Stimulated activated CD8-positive, alpha-beta memory T cell treated with anti-CD3 and anti-CD28 coated beads, Interleukin-7, amount 100 ng/mL, for 4 hours (primary cell): Measurements from ENCODE around the gene ONECUT3.
"Not testable (repeated sequence)": the region's sequence is repeated elsewhere in the genome, so short reads cannot be mapped to it uniquely, and the experiment has no call there.

Experiments used
- DNase-seq, 2 donors: peaks; one replicate each; pipeline ENCODE4 v3.0.0-alpha.2; 2020; ENCODE audit warnings: low read depth in 2 of 2

The ONECUT3 gene

GRCh38 chr19:1755467-1756171 is 2.3 kb downstream of the ONECUT3 start:
- no peak for DNase-seq

GRCh38 chr19:1756264-1756663 is 3.0 kb downstream of the ONECUT3 start:
- DNase-seq: no peak

- DNase-seq: no peak
Measured at GRCh38 chr19:1756705-1757465, 3.6 kb downstream of the ONECUT3 start.

DNA sequence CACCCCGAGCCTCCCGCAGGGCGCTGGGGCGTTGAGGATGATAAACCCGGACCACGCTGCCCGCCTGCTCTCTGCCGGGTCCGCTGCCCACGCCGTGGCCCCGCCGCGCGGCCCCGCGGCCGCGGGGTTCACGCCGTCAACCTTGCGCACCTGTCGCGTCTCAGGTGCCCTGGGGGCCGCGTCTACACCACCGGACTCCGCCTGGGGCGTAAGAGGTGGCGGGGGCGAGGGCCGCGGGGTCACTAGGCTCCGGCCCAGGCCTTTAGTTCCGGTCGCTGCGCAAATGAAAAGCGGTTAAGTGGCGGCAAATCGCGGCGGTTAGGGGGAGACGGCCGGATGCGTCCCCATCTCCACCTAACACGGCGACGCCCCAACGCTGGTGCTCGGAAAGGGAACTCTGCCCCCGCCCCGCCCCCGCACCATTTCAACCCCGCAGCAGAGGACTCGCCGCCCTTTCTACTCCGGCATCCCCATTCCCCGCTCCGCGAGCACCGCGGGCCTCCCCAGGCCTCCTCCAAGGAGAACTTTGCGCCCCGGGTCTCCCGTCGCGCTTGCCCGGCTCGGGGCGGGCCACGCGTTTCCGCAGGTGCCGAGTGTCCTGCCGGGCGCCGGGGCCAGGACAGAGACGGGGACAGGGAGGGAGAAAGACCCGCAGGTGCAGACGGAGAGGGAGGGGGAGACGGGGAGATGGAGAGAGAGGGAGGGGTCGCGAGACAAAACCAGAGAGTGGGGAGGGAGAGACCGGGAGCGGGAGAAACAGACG is 4.3 kb downstream of the ONECUT3 start:
- DNase-seq: no peak

DNA sequence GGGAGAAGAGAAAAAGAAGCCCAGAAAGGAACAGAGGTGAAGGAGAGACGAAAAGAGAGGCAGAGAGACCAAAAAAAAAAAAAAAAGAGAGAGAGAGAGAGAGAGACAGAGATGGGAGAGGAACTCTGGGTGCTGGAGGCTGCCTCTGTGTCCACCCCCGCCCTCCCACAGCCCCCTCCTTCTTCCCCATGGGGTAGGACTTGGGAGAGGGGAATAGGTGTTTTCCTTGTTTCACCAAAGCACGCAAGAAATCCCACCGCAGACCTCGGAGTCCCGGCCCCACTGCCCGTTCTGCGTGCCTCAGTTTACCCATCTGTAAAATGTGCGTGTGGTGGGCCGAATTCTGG is 4.9 kb downstream of the ONECUT3 start:
- no peak for DNase-seq

DNA sequence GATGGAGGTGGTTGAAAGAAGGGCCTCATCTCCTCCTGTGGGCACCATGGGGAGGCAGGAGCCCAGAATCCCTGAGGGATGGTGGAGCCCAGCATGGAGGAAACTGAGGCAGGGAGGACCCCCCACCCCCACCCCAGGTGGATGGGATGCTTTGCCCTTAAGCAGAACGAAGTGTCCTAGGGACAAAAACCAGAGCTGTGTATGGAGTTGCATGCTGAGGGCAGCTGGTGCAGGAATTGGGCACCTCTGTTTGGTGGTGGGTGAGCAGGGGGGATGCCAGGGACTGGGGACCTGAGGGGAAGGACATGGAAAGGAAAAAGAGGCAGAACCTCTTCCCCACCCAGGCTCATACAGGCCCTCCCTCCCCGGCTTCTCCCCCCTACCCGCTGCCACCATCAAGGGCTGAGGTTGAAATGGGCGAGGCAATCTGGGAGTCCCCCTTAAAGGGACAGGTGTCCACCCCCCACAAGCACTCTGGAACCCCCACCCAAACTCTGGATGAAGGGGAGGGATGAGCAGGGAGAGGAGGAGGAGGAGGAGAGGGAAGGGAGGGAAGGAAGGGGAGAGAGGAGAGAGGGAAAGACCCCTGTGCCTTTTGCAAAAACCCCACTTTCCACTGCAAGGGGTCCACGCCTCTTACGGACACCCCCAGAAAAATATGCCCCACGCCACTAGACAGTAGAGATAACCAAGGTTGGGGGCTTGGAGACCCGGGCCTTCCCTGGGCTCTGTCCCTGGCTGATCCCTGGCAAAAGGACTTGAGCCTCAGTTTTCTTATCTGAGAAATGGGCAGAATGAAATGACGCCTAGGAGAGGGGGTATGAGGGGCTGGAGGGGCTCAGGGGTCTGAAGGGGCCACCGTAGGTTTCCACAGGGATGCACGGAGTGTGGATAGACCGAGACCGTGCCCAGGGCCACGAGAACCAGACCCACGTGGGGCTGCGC is 5.9 kb downstream of the ONECUT3 start:
- DNase-seq: no peak

GRCh38 chr19:1760020-1760419 is 6.7 kb downstream of the ONECUT3 start:
- no peak for DNase-seq

- not testable (repeated sequence) for DNase-seq
Measured at GRCh38 chr19:1760786-1761527, 7.7 kb downstream of the ONECUT3 start.

- DNase-seq: no peak
Measured at GRCh38 chr19:1761528-1762242, 8.4 kb downstream of the ONECUT3 start.

DNA sequence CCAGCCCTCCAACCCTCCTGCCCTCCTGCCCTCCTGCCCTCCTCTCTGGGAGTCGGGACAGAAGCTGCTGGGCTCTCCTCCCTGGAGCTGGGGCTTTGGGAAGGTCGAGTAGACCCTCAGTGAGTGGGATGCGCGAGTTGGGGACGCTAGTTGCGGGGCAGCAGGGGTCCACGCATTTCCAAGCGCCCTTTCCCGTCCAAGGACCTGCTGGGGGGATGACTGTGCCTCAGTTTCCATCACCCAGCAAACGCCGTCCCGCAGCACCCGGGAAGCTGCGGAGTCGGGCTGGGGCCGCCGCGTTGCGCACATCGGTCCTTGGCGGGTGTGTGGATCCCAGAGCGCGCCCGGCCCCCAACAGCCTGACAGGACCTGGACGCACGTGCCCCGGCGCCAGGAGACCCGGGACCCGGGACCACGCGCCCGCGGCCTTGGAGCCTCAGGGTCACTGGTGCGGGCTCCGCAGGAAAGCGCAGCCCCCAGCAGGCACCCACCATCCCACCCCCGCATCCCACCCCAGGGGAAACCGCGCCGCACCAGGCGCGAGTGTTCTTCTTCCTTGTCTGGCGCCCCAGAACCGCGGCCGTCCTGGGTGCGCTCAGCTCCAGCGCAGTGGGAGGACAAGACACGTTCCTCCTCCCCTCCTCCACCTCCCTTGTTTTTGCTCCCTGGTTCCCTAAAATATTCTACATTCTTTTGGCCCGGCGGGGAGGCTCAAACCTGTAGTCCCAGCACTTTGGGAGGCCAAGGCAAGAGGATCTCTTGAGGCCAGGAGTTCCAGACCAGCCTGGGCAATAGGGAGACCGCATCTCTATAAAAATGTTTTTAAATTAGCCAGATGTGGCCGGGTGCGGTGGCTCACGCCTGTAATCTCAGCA is 9.2 kb downstream of the ONECUT3 start:
- no peak for DNase-seq

- DNase-seq: no peak
Measured at GRCh38 chr19:1763648-1764639, 10.6 kb downstream of the ONECUT3 start.

DNA sequence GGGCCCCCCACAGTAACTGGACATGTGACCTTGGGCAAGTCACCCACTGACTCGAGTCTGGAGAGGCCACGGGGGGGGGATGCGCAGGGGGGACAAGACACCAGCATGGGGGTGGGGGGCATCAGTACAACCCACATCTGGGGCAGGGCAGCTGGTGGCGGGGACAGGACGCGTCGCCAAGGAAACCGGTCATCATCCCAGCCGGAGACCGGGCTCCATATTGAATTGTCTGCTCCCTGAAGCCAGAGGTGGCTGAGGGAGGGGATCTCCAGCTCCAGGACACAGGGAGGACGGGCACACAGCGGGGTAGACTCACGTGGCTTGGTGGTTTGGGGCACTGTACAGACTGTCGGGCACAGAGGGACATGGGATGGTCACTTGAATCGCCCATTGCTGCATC is 11.4 kb downstream of the ONECUT3 start:
- DNase-seq: no peak

- no peak for DNase-seq
Measured at GRCh38 chr19:1765232-1765903, 12.1 kb downstream of the ONECUT3 start.

- no peak for DNase-seq
Measured at GRCh38 chr19:1765904-1766799, 12.8 kb downstream of the ONECUT3 start.

- DNase-seq: no peak
Measured at GRCh38 chr19:1766800-1767352, 13.6 kb downstream of the ONECUT3 start.

DNA sequence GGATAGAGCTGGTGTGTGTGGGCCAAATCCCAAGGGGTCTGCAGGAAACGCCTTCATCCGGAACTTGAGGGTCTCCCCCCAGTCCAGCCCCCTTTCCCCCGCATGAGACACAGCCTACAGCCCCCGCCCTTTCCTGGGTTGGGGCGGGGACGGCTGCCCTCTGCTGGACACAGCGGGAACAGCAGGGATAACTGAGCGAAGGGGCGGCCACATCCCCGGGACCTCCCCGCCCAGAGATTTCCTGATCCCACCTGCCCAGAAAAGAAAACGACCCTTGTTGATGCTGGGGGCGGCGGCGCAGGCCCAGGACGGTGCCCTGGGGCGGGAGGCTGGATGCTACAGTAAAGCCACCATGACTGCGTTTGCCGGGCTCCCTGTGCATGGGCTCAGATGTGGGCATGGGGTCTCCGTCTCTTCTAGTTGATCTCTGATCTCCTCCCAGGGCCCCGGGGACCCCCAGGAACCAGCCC is 14.2 kb downstream of the ONECUT3 start:
- peak; percentile 4 to 32 for DNase-seq
